BJ (cell line): ENCODE results near the gene RADIL. TPM values are rescaled to one million over a fixed set of nuclear protein-coding genes. Genes with fewer than 3 reads are reported as not detected.
A peak's percentile ranks its signal among the peaks of the same experiment; 100 is the strongest.

ENCODE experiments used
- CTCF ChIA-PET: fragments of 350-600 bp; formaldehyde crosslinking; extraction: SDS; loops from one replicate; lab custom pipeline; 2021; ENCODE audit warnings: antibody characterized with exemption, inconsistent platforms; lab: Yijun Ruan, JAX
- POLR2A ChIA-PET: fragments of 300-600 bp; sonication (Branson Sonifier 250); formaldehyde crosslinking; extraction: SDS; loops from one replicate; lab custom pipeline; 2021; ENCODE audit warnings: antibody characterized with exemption; lab: Charles Lee
- DNase-seq: peaks from one replicate; pipeline ENCODE4 v3.0.0-alpha.2; 2011; ENCODE audit warnings: low read depth
- H3K27me3 ChIP-seq: 2 replicates; pipeline ENCODE4 v1.6.0; 2011; ENCODE audit warnings: low read length; ENCODE audit not compliant: control insufficient read depth, insufficient read depth
- H3K36me3 ChIP-seq: 2 replicates; pipeline ENCODE4 v1.5.1; 2011; ENCODE audit warnings: low read length; ENCODE audit not compliant: control insufficient read depth, insufficient read depth
- H3K4me3 ChIP-seq: 2 replicates; pipeline ENCODE4 v1.5.1; 2011; ENCODE audit warnings: low read depth, mild to moderate bottlenecking, control low read depth, low read length
- CTCF ChIP-seq: IDR thresholded peaks from 2 replicates; pipeline ENCODE4 v1.5.1; 2011; ENCODE audit warnings: low read depth, mild to moderate bottlenecking, control low read depth, inconsistent platforms, low read length, moderate library complexity; ENCODE audit not compliant: insufficient read depth
- polyA plus RNA-seq: library from polyadenylated mRNA; depleted of rRNA; stranded (reverse); fragments of >200 nt; gene quantifications from 2 replicates; pipeline ENCODE4 v1.2.3, GENCODE V29; 2011

The RADIL gene
- polyA plus RNA-seq, 1 experiment = 1.2 TPM

- TF ChIP-seq CTCF = no peak
- no peaks in the 10 kb centered on the region for H3K36me3 ChIP-seq
- ChIA-PET POLR2A (no interaction called here), CTCF (interaction anchor here (1.0 kb wide), 1 partner anchor 232 kb away, joined by 3 read pairs; no protein-coding TSS in a partner anchor)
- DNase-seq = no peak
- no peak overlapping the region for H3K4me3 ChIP-seq
- no peaks in the 10 kb centered on the region for H3K27me3 ChIP-seq
Measured at GRCh38 chr7:4854916-4855315, 28.6 kb downstream of the RADIL start.

GRCh38 chr7:4851459-4852422 lies 31.8 kb downstream of the RADIL start:
- Histone ChIP-seq H3K4me3 (no peak overlapping the region), H3K27me3 (no peaks in the 10 kb centered on the region), H3K36me3 (no peaks in the 10 kb centered on the region)
- POLR2A ChIA-PET = no interaction called here
- no peak for DNase-seq
- no peak for TF ChIP-seq CTCF
- CTCF ChIA-PET = interaction anchor here (3.0 kb wide), 1 partner anchor 32 kb away, joined by 15 read pairs; the partner anchor contains the start of gene RADIL

GRCh38 chr7:4850262-4850795 lies 33.2 kb downstream of the RADIL start:
- Histone ChIP-seq H3K4me3 (no peak overlapping the region), H3K27me3 (no peaks in the 10 kb centered on the region), H3K36me3 (no peaks in the 10 kb centered on the region)
- CTCF ChIA-PET = interaction anchor here (0.6 to 3.0 kb wide), 6 partner anchors 8 to 323 kb away, joined by 3 to 15 read pairs (median 4); partner anchors contain the start of gene RADIL
- no peak for TF ChIP-seq CTCF
- POLR2A ChIA-PET = no interaction called here
- DNase-seq = no peak

GRCh38 chr7:4849390-4849789 lies 34.1 kb downstream of the RADIL start:
- POLR2A ChIA-PET = interaction anchor here (0.5 kb wide), 1 partner anchor 262 kb away, joined by 24 read pairs; no protein-coding TSS in a partner anchor
- peak; percentile 17 for DNase-seq
- Histone ChIP-seq H3K36me3 (no peaks in the 10 kb centered on the region), H3K4me3 (no peak overlapping the region), H3K27me3 (no peaks in the 10 kb centered on the region)
- TF ChIP-seq CTCF = peak; percentile 46
- CTCF ChIA-PET = interaction anchor here (0.6 to 3.0 kb wide), 6 partner anchors 9 to 324 kb away, joined by 3 to 15 read pairs (median 4); partner anchors contain the start of gene RADIL

- POLR2A ChIA-PET = no interaction called here
- CTCF ChIA-PET = interaction anchor here (0.7 to 3.7 kb wide), 2 partner anchors 38 to 128 kb away, joined by 3 to 14 read pairs; partner anchors contain the start of gene RADIL
- no peak for DNase-seq
- TF ChIP-seq CTCF = 0 out of 2 replicates have a peak, but pooled peaks have one; percentile 5
- Histone ChIP-seq H3K27me3 (no peaks in the 10 kb centered on the region), H3K36me3 (no peaks in the 10 kb centered on the region), H3K4me3 (no peak overlapping the region)
Measured at GRCh38 chr7:4845740-4846142, 37.8 kb downstream of the RADIL start.
